GM18502 (cell line): Measurements from ENCODE around the gene CREB1.
A peak's percentile ranks its signal among the peaks of the same experiment; 100 is the strongest.
"Not testable (repeated sequence)": the region's sequence is repeated elsewhere in the genome, so short reads cannot be mapped to it uniquely, and the experiment has no call there.

Source experiments
- ATAC-seq: cut with Tn5 transposase; IDR thresholded peaks from one replicate; pipeline ENCODE4 v1.9.1; 2021; ENCODE audit warnings: mild to moderate bottlenecking; ENCODE audit not compliant: unreplicated experiment, poor library complexity

CREB1 gene

DNA sequence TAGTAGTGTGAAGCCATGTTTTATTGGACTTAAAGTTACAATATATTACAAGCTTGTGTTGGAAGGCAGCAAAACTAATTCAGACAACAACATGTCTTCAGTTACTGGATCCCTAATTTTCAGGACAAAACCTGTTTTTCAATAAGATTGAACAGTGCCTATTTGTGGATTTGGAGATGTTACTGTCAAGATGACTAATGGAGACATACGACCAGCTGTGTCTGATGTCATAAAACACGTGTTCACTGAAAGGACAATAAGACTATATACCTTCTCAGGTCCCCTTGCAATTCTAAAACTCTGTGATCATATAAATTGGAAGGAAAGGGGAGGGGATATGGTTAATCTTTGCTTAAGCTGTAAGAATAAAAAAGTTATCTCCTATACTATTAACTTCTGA, 73.7 kb downstream of the CREB1 start:
- ATAC-seq, result no peak

DNA sequence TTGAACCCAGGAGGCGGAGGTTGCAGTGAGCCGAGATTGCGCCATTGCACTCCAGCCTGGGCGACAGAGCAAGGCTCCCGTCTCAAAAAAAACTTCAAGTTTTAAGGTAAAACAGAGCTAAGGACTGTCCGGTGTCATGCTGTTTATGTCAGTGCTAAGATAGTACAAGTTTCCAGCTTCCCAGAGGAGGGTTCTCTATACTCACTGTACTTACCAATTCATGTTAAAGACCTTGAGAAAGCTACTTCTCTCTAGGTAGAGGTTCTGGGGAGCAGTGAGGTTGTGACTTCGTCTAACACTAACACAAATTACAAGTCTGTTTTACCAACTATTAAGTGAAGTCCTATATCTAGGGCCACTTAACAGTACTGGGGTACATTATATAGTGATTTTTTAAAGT, 76.6 kb downstream of the CREB1 start:
- no peak for ATAC-seq

DNA sequence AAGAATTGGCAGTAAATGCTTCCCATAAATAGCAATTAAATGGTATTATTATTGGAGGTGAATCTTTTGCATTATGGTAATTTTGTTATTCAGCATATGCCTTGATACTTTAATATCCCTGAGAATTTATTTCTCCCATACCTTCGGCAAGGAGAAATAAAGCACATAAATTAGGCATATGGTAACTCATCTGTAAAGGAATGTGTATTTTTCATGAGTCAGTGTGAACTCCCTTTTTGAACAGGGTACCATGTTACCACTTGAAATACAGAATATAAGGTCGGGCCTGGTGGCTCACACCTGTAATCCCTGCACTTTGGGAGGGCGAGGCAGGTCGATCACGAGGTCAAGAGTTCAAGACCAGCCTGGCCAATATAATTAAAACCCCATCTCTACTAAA, 77.1 kb downstream of the CREB1 start:
- ATAC-seq, result no peak

- no peak for ATAC-seq
These were observed 83.0 kb downstream of the CREB1 start for GRCh38 chr2:207612714-207613113.

DNA sequence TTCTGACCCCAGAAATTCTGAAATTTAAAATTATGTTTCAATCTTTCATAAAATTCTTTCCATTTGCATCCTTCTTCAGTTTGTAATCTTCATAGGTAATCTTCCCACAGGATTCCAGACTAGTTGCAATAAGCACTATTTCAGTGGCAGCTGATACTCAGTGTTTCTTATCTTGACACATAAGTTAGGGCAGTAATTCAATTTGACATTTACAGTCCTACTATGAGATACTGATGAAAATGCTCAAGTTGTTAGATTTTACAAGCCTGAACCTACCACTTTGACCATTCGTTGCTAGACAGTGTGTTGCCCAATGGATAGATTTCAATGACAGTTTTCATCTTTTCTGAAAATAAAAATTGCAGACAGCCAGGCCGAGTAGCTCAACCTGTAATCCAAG, 85.1 kb downstream of the CREB1 start:
- ATAC-seq, result no peak

GRCh38 chr2:207616185-207616584, 86.4 kb downstream of the CREB1 start:
- no peak for ATAC-seq

DNA sequence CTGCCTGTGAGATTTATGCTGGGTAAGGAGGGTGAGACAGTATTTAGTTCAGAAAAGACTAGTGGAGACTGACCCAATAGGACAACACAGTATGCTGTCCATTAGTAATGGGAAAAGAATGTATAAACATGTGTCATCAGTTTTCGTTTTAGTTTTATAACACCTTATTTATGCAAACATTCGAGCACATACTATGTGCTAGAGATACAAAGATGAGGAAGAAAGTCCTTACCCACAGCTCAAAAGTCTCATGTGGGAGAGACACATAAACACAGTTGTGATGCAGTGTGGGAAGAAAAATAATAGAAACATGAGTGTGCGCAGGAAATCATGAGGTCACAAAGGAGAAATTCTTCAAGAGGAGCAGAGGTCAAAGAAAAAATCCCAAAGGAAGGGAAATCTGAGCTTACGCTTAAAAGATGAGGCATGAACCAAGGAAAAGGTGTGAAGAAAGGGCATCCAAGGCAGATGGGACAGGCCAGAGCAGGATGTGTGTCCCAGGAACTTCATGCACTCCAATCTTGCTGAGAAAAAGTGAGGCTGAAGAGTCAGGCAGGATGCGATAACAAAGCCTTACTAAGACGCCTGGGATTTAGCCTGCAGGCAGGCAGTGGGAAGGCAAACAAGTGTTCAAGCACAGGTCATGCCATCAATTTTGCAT, 87.4 kb downstream of the CREB1 start:
- ATAC-seq, result no peak

GRCh38 chr2:207619764-207620203, 90.0 kb downstream of the CREB1 start:
- ATAC-seq, result peak; percentile 49

- no peak for ATAC-seq
These were observed 91.8 kb downstream of the CREB1 start for GRCh38 chr2:207621501-207622039.

- ATAC-seq, result peak; percentile 45
These were observed 94.6 kb downstream of the CREB1 start for GRCh38 chr2:207624185-207625013.

DNA sequence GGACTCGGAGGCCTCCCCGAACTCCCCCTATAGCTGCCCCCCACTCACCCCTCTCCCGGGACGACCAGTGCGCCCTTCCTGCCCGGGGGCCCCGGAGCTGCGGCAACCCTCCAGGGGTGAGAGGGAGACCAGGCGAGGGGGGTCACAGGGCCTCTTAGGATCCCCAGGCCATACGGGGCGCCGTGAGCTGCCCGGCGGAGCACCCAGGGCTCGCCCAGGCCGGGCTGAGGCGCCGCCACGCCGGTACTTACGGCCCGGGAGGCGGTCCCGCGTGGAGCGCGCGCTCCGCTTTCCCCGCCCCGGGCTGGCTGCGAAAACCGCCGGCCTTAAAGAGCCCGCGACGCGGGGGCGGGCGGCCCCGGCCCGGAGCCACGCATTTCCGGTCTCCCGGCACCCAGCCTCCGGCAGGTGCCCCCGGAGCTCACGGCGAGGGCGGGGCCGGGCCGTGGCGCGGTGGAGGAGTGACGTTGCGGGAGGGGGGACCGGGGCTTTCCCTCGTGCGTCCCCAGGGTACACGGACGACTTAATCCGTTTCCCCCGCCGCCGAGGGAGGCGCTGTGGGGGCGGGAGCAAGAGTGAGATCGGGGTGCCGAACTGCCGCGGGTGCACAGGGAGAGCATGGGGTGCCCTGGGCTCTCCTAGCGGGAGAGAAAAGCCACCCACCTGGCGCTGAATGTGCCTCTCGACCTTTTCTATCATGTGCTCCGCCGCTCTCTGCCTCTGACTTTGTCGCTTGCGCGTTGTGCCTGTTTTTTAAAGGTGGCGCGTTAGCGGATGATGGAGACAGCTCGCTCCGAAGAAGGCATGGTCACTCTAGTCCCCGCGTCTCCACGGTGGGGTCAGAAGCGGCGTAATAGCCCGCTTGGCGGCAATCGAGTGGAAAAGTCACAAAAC, 95.5 kb downstream of the CREB1 start, which contains the start of gene METTL21A:
TSS of gene METTL21A (minus strand) at position 381 of the 894 bp plus-strand sequence. CDS start 1,019 bp downstream, outside the sequence.
- peak; percentile 66 for ATAC-seq

DNA sequence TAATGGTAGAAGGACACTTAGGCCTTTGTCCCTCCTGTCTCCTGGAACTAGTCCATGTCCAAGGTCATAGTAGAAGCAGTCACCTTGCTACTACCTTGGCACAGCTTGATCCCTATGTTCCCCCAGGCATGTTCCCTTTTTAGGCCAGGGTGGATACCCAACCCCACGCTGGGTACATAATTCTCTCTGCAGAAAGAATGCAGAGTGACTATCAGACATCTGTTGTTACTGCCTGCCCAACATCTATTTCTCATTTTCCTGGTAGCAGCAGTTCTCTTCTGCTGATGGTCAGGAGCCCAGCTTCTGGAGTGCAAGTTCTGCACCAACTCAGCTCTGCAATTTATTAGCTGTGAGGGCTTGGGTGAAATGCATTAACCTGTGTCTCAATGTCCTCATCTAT, 99.8 kb downstream of the CREB1 start:
- ATAC-seq, result no peak

DNA sequence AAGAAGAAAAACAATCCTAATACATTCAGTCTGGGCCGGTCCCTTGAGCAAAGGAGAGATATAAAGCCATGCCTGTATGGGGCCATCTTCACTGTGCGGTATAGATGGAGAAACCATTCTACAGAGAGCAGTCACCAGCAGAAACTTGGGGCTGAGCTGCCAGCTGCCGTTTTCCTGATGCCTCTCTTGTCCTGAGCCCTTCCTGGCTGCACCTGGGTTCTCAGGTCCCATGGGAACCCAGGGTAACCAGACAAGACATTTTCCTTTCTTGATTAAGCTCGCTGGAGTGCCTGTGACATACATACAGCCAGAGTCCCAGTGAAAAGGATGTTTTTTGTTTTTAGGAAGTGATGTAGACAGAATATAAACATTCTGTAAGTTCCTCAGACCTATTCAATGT, 100.7 kb downstream of the CREB1 start:
- no peak for ATAC-seq

- ATAC-seq, result peak; percentile 56
These were observed 103.1 kb downstream of the CREB1 start for GRCh38 chr2:207632575-207633493.

DNA sequence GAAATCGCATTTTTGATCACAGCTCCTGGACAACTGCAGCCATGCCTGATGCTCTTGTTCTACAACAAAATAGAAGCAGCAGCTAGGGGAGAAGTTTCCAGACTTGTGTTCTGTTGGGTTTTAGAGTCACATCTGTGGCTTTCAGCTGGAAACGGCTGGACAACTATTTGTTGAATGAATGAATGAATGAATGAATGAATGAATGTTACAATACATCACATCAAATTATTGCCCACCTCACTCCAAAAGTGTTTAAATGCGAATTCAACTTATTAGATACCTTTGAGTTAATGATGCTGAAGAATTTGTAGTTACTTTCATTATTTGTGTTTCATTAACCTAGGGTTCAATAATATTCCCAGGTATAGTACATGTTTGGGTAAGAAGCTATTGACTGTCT, 103.9 kb downstream of the CREB1 start:
- no peak for ATAC-seq

GRCh38 chr2:207635468-207636200, 105.9 kb downstream of the CREB1 start:
- no peak for ATAC-seq

GRCh38 chr2:207639288-207639687, 109.5 kb downstream of the CREB1 start:
- ATAC-seq, result not testable (repeated sequence)

GRCh38 chr2:207640160-207640559, 110.4 kb downstream of the CREB1 start:
- ATAC-seq, result no peak

DNA sequence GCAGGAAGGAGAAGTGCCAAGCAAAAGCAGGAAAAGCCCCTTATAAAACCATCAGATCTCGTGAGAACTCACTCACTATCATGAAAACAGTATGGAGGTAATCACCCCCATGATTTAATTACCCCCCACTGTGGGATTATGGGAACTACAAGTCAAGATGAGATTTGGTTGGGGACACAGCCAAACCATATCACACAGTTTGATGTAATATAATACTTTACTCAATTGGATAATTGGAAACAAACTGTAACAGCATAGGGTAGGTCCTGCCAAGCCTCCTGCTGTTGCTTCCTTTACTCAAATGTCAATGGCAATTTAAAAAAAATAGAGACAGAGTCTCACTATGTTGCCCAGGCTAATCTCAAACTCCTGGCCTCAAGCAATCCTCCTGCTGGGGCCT, 110.9 kb downstream of the CREB1 start:
- ATAC-seq, result no peak
